GM23248 (cell line): ENCODE measurements around the gene ANXA6. TPM values are rescaled to one million over a fixed set of nuclear protein-coding genes. Genes with fewer than 3 reads are reported as not detected.
A peak's percentile ranks its signal among the peaks of the same experiment; 100 is the strongest.

ENCODE experiments used
- DNase-seq: peaks from one replicate; pipeline ENCODE4 v3.0.0-alpha.2; 2015
- H2AFZ ChIP-seq: fragments of 200-600 bp; sonication (generic); 2 replicates; pipeline ENCODE4 v1.6.1; 2016; ENCODE audit warnings: antibody characterized with exemption
- H3F3A ChIP-seq: fragments of 200-600 bp; sonication (generic); 2 replicates; pipeline ENCODE4 v1.6.1; 2016; ENCODE audit warnings: mild to moderate bottlenecking, antibody characterized with exemption, mixed run types; ENCODE audit not compliant: insufficient read depth
- H3K27ac ChIP-seq: fragments of 200-600 bp; sonication (generic); 2 replicates; pipeline ENCODE4 v1.5.1; 2016; ENCODE audit warnings: mild to moderate bottlenecking
- H3K27me3 ChIP-seq: fragments of 200-600 bp; sonication (generic); replicated peaks from 2 replicates; pipeline ENCODE4 v1.6.1; 2016; ENCODE audit warnings: mild to moderate bottlenecking; ENCODE audit not compliant: insufficient read depth
- H3K36me3 ChIP-seq: fragments of 200-600 bp; sonication (generic); 2 replicates; pipeline ENCODE4 v1.6.1; 2016; ENCODE audit warnings: low read depth, mild to moderate bottlenecking
- H3K4me1 ChIP-seq: fragments of 200-600 bp; sonication (generic); 2 replicates; pipeline ENCODE4 v1.6.1; 2016; ENCODE audit warnings: mild to moderate bottlenecking; ENCODE audit not compliant: insufficient read depth
- H3K4me2 ChIP-seq: fragments of 200-600 bp; sonication (generic); one replicate; pipeline ENCODE4 v1.6.1; 2016; ENCODE audit warnings: mild to moderate bottlenecking; ENCODE audit not compliant: unreplicated experiment
- H3K4me3 ChIP-seq: fragments of 200-600 bp; sonication (generic); 2 replicates; pipeline ENCODE4 v1.5.1; 2016; ENCODE audit warnings: mild to moderate bottlenecking
- H3K79me2 ChIP-seq: fragments of 200-600 bp; sonication (generic); 2 replicates; pipeline ENCODE4 v1.6.1; 2016; ENCODE audit warnings: mild to moderate bottlenecking; ENCODE audit not compliant: insufficient read depth
- H3K9ac ChIP-seq: fragments of 200-600 bp; sonication (generic); 2 replicates; pipeline ENCODE4 v1.6.1; 2016; ENCODE audit warnings: mild to moderate bottlenecking
- H3K9me2 ChIP-seq: fragments of 200-600 bp; sonication (generic); 2 replicates; pipeline ENCODE4 v1.6.1; 2016; ENCODE audit warnings: mixed run types, mild to moderate bottlenecking, moderate library complexity; ENCODE audit not compliant: insufficient read depth
- H3K9me3 ChIP-seq: fragments of 200-600 bp; sonication (generic); one replicate; pipeline ENCODE4 v1.6.1; 2017; ENCODE audit warnings: low read depth
- H4K20me1 ChIP-seq: fragments of 200-600 bp; sonication (generic); 2 replicates; pipeline ENCODE4 v1.6.0; 2016; ENCODE audit not compliant: insufficient read depth
- EZH2 ChIP-seq: fragments of 200-600 bp; sonication (generic); IDR thresholded peaks from 2 replicates; pipeline ENCODE4 v1.6.1; 2018; ENCODE audit warnings: antibody characterized with exemption, mild to moderate bottlenecking; ENCODE audit not compliant: insufficient read depth, poor library complexity, severe bottlenecking
- EZH2phosphoT487 ChIP-seq: fragments of 200-600 bp; sonication (generic); IDR thresholded peaks from 2 replicates; pipeline ENCODE4 v1.6.1; 2018; ENCODE audit warnings: antibody characterized with exemption, moderate library complexity, mild to moderate bottlenecking, low read depth; ENCODE audit not compliant: insufficient read depth
- WGBS, 2 experiments: methylation state at CpG; one replicate each; pipeline ENCODE4 v1.1.6; 2015 to 2017; ENCODE audit warnings: low lambda C conversion rate in 2 of 2, low coverage in 1 of 2; ENCODE audit errors: missing lambda C conversion rate in 2 of 2; 5-methylcytosine and 5-hydroxymethylcytosine counted together
- in situ Hi-C: fragments of 300-500 bp; cut with MboI; formaldehyde crosslinking; loops from 2 replicates; pipeline ENCODE4 v1.15.0; 2020
- polyA plus RNA-seq: library from polyadenylated mRNA; unstranded; fragments of >200 nt; fragmentation: Nextera tagmentation; extraction: Ambion mirVana; gene quantifications from 2 replicates; pipeline ENCODE4 v1.2.1, GENCODE V29; 2016
- total RNA-seq: library from RNA; depleted of rRNA; stranded (reverse); fragments of >200 nt; shearing (Covaris generic); gene quantifications from 2 replicates; pipeline ENCODE4 v1.2.3, GENCODE V29; 2014

The ANXA6 gene
- total and polyA plus RNA-seq, 2 experiments from 2014 or later = 183 to 409 TPM

GRCh38 chr5:151063142-151063989 lies 94.2 kb downstream of the ANXA6 start:
- H4K20me1 ChIP-seq = peaks cover 4% of the 10 kb centered on the region
- DNase-seq = peak; percentile 89
- TF ChIP-seq EZH2phosphoT487 (no peak), EZH2 (no peak)
- in situ Hi-C loops = no loop called here
- peak overlapping the region; percentile 41 for H3K4me2 ChIP-seq
- no peak overlapping the region; the same call in 1 of the 2 replicates for H3K4me3 ChIP-seq
- no peaks in the 10 kb centered on the region for H3K27me3 ChIP-seq
- H3F3A ChIP-seq = no peaks in the 10 kb centered on the region
- H3K79me2 ChIP-seq = peaks cover 76% of the 10 kb centered on the region
- peaks cover 21% of the 10 kb centered on the region for H3K4me1 ChIP-seq
- H3K27ac ChIP-seq = peak overlapping the region; percentile 49
- no peak overlapping the region for H2AFZ ChIP-seq
- no peaks in the 10 kb centered on the region for H3K9me2 ChIP-seq
- WGBS, 2 experiments = 78 to 79% methylated on average over 15 to 17 of the region's 17 CpGs
- peak overlapping the region; percentile 52; the same call in 1 of the 2 replicates for H3K9ac ChIP-seq
- H3K36me3 ChIP-seq = peaks cover 19% of the 10 kb centered on the region; the same call in 1 of the 2 replicates
- no peaks in the 10 kb centered on the region for H3K9me3 ChIP-seq

- Histone ChIP-seq H3K36me3 (peaks cover 19% of the 10 kb centered on the region; the same call in 1 of the 2 replicates), H3K79me2 (peaks cover 68% of the 10 kb centered on the region), H3K9ac (0 out of 2 replicates have a peak overlapping the region, but pooled peaks have one; percentile 52), H3K4me2 (peak overlapping the region; percentile 41), H3F3A (no peaks in the 10 kb centered on the region), H3K4me3 (no peak overlapping the region), H2AFZ (no peak overlapping the region), H3K4me1 (peaks cover 21% of the 10 kb centered on the region), H3K27ac (peak overlapping the region; percentile 49), H3K9me2 (no peaks in the 10 kb centered on the region), H3K9me3 (no peaks in the 10 kb centered on the region), H4K20me1 (peaks cover 4% of the 10 kb centered on the region), H3K27me3 (no peaks in the 10 kb centered on the region)
- in situ Hi-C loops = no loop called here
- DNase-seq = no peak
- 92 to 97% methylated on average over 5 of the region's 5 CpGs for WGBS, 2 experiments
- no peak for TF ChIP-seq EZH2phosphoT487
- no peak for TF ChIP-seq EZH2
These were observed 95.0 kb downstream of the ANXA6 start for GRCh38 chr5:151062405-151063141.

- no peak for DNase-seq
- H3K9ac ChIP-seq = no peak overlapping the region
- no peaks in the 10 kb centered on the region for H3K27me3 ChIP-seq
- H2AFZ ChIP-seq = no peak overlapping the region
- TF ChIP-seq EZH2phosphoT487 (no peak), EZH2 (no peak)
- WGBS, 2 experiments = 67 to 75% methylated on average over 6 of the region's 6 CpGs
- peaks cover 1% of the 10 kb centered on the region; the same call in 1 of the 2 replicates for H4K20me1 ChIP-seq
- H3K27ac ChIP-seq = no peak overlapping the region
- in situ Hi-C loops = no loop called here
- no peak overlapping the region for H3K4me2 ChIP-seq
- H3F3A ChIP-seq = no peaks in the 10 kb centered on the region
- H3K79me2 ChIP-seq = peaks cover 49% of the 10 kb centered on the region
- no peaks in the 10 kb centered on the region for H3K9me2 ChIP-seq
- H3K4me1 ChIP-seq = peaks cover 21% of the 10 kb centered on the region
- no peaks in the 10 kb centered on the region for H3K9me3 ChIP-seq
- peaks cover 19% of the 10 kb centered on the region; the same call in 1 of the 2 replicates for H3K36me3 ChIP-seq
- no peak overlapping the region for H3K4me3 ChIP-seq
These were observed 96.8 kb downstream of the ANXA6 start for GRCh38 chr5:151060742-151061141.

- no peak overlapping the region for H3K9ac ChIP-seq
- H3K4me1 ChIP-seq = peaks cover 19% of the 10 kb centered on the region
- 93 to 97% methylated on average over 7 of the region's 7 CpGs for WGBS, 2 experiments
- TF ChIP-seq EZH2 (no peak), EZH2phosphoT487 (no peak)
- H3K79me2 ChIP-seq = peaks cover 32% of the 10 kb centered on the region
- H3K36me3 ChIP-seq = peaks cover 19% of the 10 kb centered on the region; the same call in 1 of the 2 replicates
- H2AFZ ChIP-seq = no peak overlapping the region
- H3K9me3 ChIP-seq = no peaks in the 10 kb centered on the region
- H3K27me3 ChIP-seq = no peaks in the 10 kb centered on the region
- in situ Hi-C loops = no loop called here
- no peaks in the 10 kb centered on the region for H3K9me2 ChIP-seq
- H3K4me3 ChIP-seq = no peak overlapping the region
- H4K20me1 ChIP-seq = no peaks in the 10 kb centered on the region
- no peak for DNase-seq
- H3K27ac ChIP-seq = no peak overlapping the region
- H3K4me2 ChIP-seq = no peak overlapping the region
- H3F3A ChIP-seq = 0 out of 2 replicates have a peak, but pooled peaks cover 6% of the 10 kb centered on the region
These were observed 98.6 kb downstream of the ANXA6 start for GRCh38 chr5:151058891-151059489.
